ENCODE results near the gene RNF152.
A peak's percentile ranks its signal among the peaks of the same experiment; 100 is the strongest.

Gene RNF152

GRCh38 chr18:61894751-61895524 is 2.1 kb upstream of the RNF152 start:
- DNase-seq (ENCODE audit: low spot score), result no peak

GRCh38 chr18:61893971-61894750 is 1.4 kb upstream of the RNF152 start:
- peak; percentile 52 for DNase-seq (ENCODE audit: low spot score)

- no peak for DNase-seq (ENCODE audit: low spot score)
Measured at GRCh38 chr18:61893309-61893970, 633 bp upstream of the RNF152 start.

- no peak for DNase-seq (ENCODE audit: low spot score)
Measured at GRCh38 chr18:61891894-61892293, 913 bp downstream of the RNF152 start.

GRCh38 chr18:61891271-61891670 is 1.5 kb downstream of the RNF152 start:
- no peak for DNase-seq (ENCODE audit: low spot score)

GRCh38 chr18:61890344-61890743 is 2.5 kb downstream of the RNF152 start:
- DNase-seq (ENCODE audit: low spot score), result no peak

- DNase-seq (ENCODE audit: low spot score), result no peak
Measured at GRCh38 chr18:61889541-61889940, 3.3 kb downstream of the RNF152 start.

- DNase-seq (ENCODE audit: low spot score), result no peak
Measured at GRCh38 chr18:61888622-61889021, 4.2 kb downstream of the RNF152 start.

- DNase-seq (ENCODE audit: low spot score), result no peak
Measured at GRCh38 chr18:61887838-61888237, 5.0 kb downstream of the RNF152 start.

- DNase-seq (ENCODE audit: low spot score), result no peak
Measured at GRCh38 chr18:61883547-61883946, 9.3 kb downstream of the RNF152 start.

GRCh38 chr18:61882296-61883004 is 10.4 kb downstream of the RNF152 start:
- no peak for DNase-seq (ENCODE audit: low spot score)

- DNase-seq (ENCODE audit: low spot score), result no peak
Measured at GRCh38 chr18:61876899-61877298, 15.9 kb downstream of the RNF152 start.

GRCh38 chr18:61870151-61870550 is 22.7 kb downstream of the RNF152 start:
- no peak for DNase-seq (ENCODE audit: low spot score)

- no peak for DNase-seq (ENCODE audit: low spot score)
Measured at GRCh38 chr18:61869636-61870035, 23.2 kb downstream of the RNF152 start.

GRCh38 chr18:61865466-61866175 is 27.2 kb downstream of the RNF152 start:
- no peak for DNase-seq (ENCODE audit: low spot score)

- no peak for DNase-seq (ENCODE audit: low spot score)
Measured at GRCh38 chr18:61861372-61861771, 31.4 kb downstream of the RNF152 start.

- DNase-seq (ENCODE audit: low spot score), result no peak
Measured at GRCh38 chr18:61860302-61860701, 32.5 kb downstream of the RNF152 start.

GRCh38 chr18:61859113-61859512 is 33.7 kb downstream of the RNF152 start:
- no peak for DNase-seq (ENCODE audit: low spot score)

GRCh38 chr18:61856678-61857077 is 36.1 kb downstream of the RNF152 start:
- no peak for DNase-seq (ENCODE audit: low spot score)

- DNase-seq (ENCODE audit: low spot score), result no peak
Measured at GRCh38 chr18:61855449-61856378, 37.1 kb downstream of the RNF152 start.
